ENCODE measurements around the gene CKAP5. TPM values are rescaled to one million over a fixed set of nuclear protein-coding genes. Genes with fewer than 3 reads are reported as not detected.

Gene CKAP5
- total RNA-seq, 1 experiment from 2014 or later: 221 TPM

DNA sequence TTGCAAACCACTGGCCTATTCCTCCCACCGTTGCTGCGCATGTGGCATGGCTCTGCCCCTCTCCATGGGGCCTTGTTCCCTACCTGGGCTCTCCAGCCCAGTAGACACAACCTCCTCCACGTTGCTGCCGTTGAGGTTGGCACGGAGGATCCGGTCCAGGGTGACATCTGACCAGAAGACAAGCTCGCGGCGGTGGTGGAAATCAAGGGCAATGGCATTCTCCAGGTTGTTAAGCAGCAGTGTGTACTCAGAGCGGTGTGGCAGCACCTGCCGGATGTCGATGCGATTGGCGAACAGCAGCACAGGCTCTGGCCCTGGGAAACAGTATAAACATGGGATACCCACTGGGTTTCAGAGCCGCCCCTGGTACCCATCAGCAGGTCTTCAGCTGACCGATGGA, 48.4 kb upstream of the CKAP5 start:
- H3K27me3 Mint-ChIP-seq (ENCODE audit: insufficient read depth, unreplicated experiment): no peaks in the 10 kb centered on the region

DNA sequence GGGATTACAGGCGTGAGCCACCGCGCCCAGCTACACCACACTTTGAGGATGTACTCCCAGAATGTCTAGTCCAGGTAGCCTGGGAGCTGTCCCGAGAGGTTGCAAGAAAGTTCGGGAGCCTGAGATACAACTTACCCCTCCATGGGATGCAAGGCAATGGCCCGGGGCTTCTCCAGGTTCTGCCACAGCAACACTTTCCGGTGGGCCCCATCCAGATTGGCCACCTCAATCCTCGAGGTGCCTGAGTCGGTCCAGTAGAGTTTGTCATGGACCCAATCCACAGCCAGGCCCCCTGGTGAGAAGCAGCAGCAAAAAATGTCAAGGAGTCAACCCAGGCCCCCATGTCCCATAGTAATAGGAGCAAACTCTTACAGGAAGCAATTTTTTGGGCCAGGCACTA, 46.8 kb upstream of the CKAP5 start:
- no peaks in the 10 kb centered on the region for H3K27me3 ChIP-seq (replicated peaks; ENCODE audit: control insufficient read depth, insufficient read depth, low read length)
- CTCF ChIA-PET: interaction anchor here (1.2 kb wide), 1 partner anchor 270 kb away, joined by 3 read pairs; no protein-coding TSS in a partner anchor
- no peaks in the 10 kb centered on the region for H3K9me3 ChIP-seq
- POLR2A ChIA-PET: no interaction called here
- intact Hi-C loops (cut with micrococcal nuclease; ENCODE audit: unreplicated experiment): no loop called here
- no peak overlapping the region for H3K4me3 Mint-ChIP-seq (ENCODE audit: unreplicated experiment)
- H3K9me3 Mint-ChIP-seq (ENCODE audit: unreplicated experiment): no peaks in the 10 kb centered on the region
- DNase-seq: no peak
- H3K36me3 Mint-ChIP-seq (ENCODE audit: insufficient read depth, unreplicated experiment): peaks cover 9% of the 10 kb centered on the region
- TF ChIP-seq, protein P1, sequence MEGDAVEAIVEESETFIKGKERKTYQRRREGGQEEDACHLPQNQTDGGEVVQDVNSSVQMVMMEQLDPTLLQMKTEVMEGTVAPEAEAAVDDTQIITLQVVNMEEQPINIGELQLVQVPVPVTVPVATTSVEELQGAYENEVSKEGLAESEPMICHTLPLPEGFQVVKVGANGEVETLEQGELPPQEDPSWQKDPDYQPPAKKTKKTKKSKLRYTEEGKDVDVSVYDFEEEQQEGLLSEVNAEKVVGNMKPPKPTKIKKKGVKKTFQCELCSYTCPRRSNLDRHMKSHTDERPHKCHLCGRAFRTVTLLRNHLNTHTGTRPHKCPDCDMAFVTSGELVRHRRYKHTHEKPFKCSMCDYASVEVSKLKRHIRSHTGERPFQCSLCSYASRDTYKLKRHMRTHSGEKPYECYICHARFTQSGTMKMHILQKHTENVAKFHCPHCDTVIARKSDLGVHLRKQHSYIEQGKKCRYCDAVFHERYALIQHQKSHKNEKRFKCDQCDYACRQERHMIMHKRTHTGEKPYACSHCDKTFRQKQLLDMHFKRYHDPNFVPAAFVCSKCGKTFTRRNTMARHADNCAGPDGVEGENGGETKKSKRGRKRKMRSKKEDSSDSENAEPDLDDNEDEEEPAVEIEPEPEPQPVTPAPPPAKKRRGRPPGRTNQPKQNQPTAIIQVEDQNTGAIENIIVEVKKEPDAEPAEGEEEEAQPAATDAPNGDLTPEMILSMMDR (IDR thresholded peaks at IDR 0.05; ENCODE audit: insufficient read depth in 1 of 2, low read depth in 1 of 2, low read length in 1 of 2, severe bottlenecking in 1 of 2, unreplicated experiment in 1 of 2): no peak
- no peak overlapping the region for H3K27ac Mint-ChIP-seq (ENCODE audit: unreplicated experiment)
- no peaks in the 10 kb centered on the region for H3K4me1 ChIP-seq
- H3K4me3 ChIP-seq (ENCODE audit: low read depth, low read length): no peak overlapping the region
- BruUV-seq (replicated peaks): no TSS peak
- no peaks in the 10 kb centered on the region for H3K4me1 Mint-ChIP-seq (ENCODE audit: low read depth, unreplicated experiment)
- peaks cover 6% of the 10 kb centered on the region for H3K36me3 ChIP-seq (ENCODE audit: control insufficient read depth, insufficient read depth, low read length)
- H3K27me3 Mint-ChIP-seq (ENCODE audit: insufficient read depth, unreplicated experiment): no peaks in the 10 kb centered on the region

More for the DNA sequence above, 48.4 kb upstream of the CKAP5 start:
- ChIA-PET POLR2A (no interaction called here), CTCF (no interaction called here)
- no peak overlapping the region for H3K4me3 ChIP-seq (ENCODE audit: low read depth, low read length)
- no peak overlapping the region for H3K27ac Mint-ChIP-seq (ENCODE audit: unreplicated experiment)
- H3K36me3 Mint-ChIP-seq (ENCODE audit: insufficient read depth, unreplicated experiment): peaks cover 5% of the 10 kb centered on the region
- no TSS peak for BruUV-seq (replicated peaks)
- no peaks in the 10 kb centered on the region for H3K4me1 Mint-ChIP-seq (ENCODE audit: low read depth, unreplicated experiment)
- H3K4me3 Mint-ChIP-seq (ENCODE audit: unreplicated experiment): no peak overlapping the region
- H3K9me3 ChIP-seq: no peaks in the 10 kb centered on the region
- H3K9me3 Mint-ChIP-seq (ENCODE audit: unreplicated experiment): no peaks in the 10 kb centered on the region
- TF ChIP-seq, protein P1 (IDR thresholded peaks at IDR 0.05; ENCODE audit: insufficient read depth in 1 of 2, low read depth in 1 of 2, low read length in 1 of 2, severe bottlenecking in 1 of 2, unreplicated experiment in 1 of 2): no peak
- no peaks in the 10 kb centered on the region for H3K27me3 ChIP-seq (replicated peaks; ENCODE audit: control insufficient read depth, insufficient read depth, low read length)
- no peaks in the 10 kb centered on the region for H3K4me1 ChIP-seq
- intact Hi-C loops (cut with micrococcal nuclease; ENCODE audit: unreplicated experiment): no loop called here
- H3K36me3 ChIP-seq (ENCODE audit: control insufficient read depth, insufficient read depth, low read length): peaks cover 6% of the 10 kb centered on the region
- DNase-seq: no peak

DNA sequence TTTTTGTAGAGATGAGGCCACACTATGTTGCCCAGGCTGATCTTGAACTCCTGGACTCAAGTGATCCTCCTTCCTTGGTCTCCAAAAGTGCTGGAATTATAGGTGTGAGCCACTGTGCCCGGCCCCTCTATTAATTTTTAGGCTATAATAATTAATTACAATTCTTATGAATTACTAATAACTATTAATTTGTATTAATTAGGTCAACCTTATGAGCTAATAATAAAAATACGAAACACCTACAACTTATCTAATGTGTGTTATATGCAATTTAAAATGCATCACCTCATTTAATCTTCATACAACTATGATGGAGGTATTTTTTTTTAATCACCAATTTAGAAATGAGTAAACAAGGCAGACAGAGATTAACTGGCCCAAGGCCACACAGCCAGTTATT, 46.0 kb upstream of the CKAP5 start:
- intact Hi-C loops (cut with micrococcal nuclease; ENCODE audit: unreplicated experiment): no loop called here
- H3K36me3 ChIP-seq (ENCODE audit: control insufficient read depth, insufficient read depth, low read length): peaks cover 6% of the 10 kb centered on the region
- DNase-seq: no peak
- BruUV-seq (replicated peaks): no TSS peak
- ChIA-PET CTCF (interaction anchor here (1.0 kb wide), 1 partner anchor 261 kb away, joined by 3 read pairs; no protein-coding TSS in a partner anchor), POLR2A (no interaction called here)
- TF ChIP-seq, protein P1 (IDR thresholded peaks at IDR 0.05; ENCODE audit: insufficient read depth in 1 of 2, low read depth in 1 of 2, low read length in 1 of 2, severe bottlenecking in 1 of 2, unreplicated experiment in 1 of 2): no peak
- H3K4me1 ChIP-seq: no peaks in the 10 kb centered on the region
- Mint-ChIP-seq H3K27me3 (ENCODE audit: insufficient read depth, unreplicated experiment) (no peaks in the 10 kb centered on the region), H3K9me3 (ENCODE audit: unreplicated experiment) (no peaks in the 10 kb centered on the region), H3K4me1 (ENCODE audit: low read depth, unreplicated experiment) (no peaks in the 10 kb centered on the region), H3K36me3 (ENCODE audit: insufficient read depth, unreplicated experiment) (peaks cover 9% of the 10 kb centered on the region), H3K4me3 (ENCODE audit: unreplicated experiment) (no peak overlapping the region), H3K27ac (ENCODE audit: unreplicated experiment) (no peak overlapping the region)
- H3K9me3 ChIP-seq: no peaks in the 10 kb centered on the region
- H3K4me3 ChIP-seq (ENCODE audit: low read depth, low read length): no peak overlapping the region
- H3K27me3 ChIP-seq (replicated peaks; ENCODE audit: control insufficient read depth, insufficient read depth, low read length): no peaks in the 10 kb centered on the region

All from Caco-2 (cell line).